Small intestine (tissue), 16 donors: ENCODE data around the gene URI1. TPM values are rescaled to one million over a fixed set of nuclear protein-coding genes. Genes with fewer than 3 reads are reported as not detected.

Source experiments
- DNase-seq, 2 donors: peaks; one replicate each; pipeline versions ENCODE4 v3.0.0 to v3.0.0-alpha.2; 2013
- FAIRE-seq: peaks from 2 replicates; lab custom pipeline; 2012; peaks lifted over from hg19 to GRCh38; lab: Jason Lieb, UNC
- H3K27ac ChIP-seq, 3 donors: one replicate each; pipeline ENCODE4 v1.5.1; 2013; ENCODE audit warnings: low read length in 2 of 3, mild to moderate bottlenecking in 2 of 3, control low read depth in 1 of 3, inconsistent platforms in 1 of 3, low read depth in 1 of 3, moderate library complexity in 1 of 3
- H3K27me3 ChIP-seq, 3 donors: one replicate each; pipeline ENCODE4 v1.6.1; 2013; ENCODE audit warnings: low read length in 3 of 3, inconsistent platforms in 1 of 3; ENCODE audit not compliant: control insufficient read depth in 3 of 3, insufficient read depth in 3 of 3
- H3K36me3 ChIP-seq, 3 donors: one replicate each; pipeline ENCODE4 v1.6.1; 2013; ENCODE audit warnings: low read length in 3 of 3, inconsistent platforms in 1 of 3, low read depth in 1 of 3, mild to moderate bottlenecking in 1 of 3, moderate library complexity in 1 of 3; ENCODE audit not compliant: control insufficient read depth in 3 of 3, insufficient read depth in 2 of 3
- H3K4me1 ChIP-seq, 3 donors: one replicate each; pipeline ENCODE4 v1.6.1; 2013; ENCODE audit warnings: low read length in 2 of 3, inconsistent platforms in 1 of 3, low read depth in 1 of 3, mild to moderate bottlenecking in 1 of 3, moderate library complexity in 1 of 3; ENCODE audit not compliant: control insufficient read depth in 3 of 3, insufficient read depth in 2 of 3
- H3K4me3 ChIP-seq, 3 donors: one replicate each; pipeline ENCODE4 v1.5.1; 2013; ENCODE audit warnings: low read length in 3 of 3, control low read depth in 1 of 3, inconsistent platforms in 1 of 3, low read depth in 1 of 3, mild to moderate bottlenecking in 1 of 3, moderate library complexity in 1 of 3
- H3K9me3 ChIP-seq, 2 donors: one replicate each; pipeline ENCODE4 v1.6.1; 2013; ENCODE audit warnings: low read depth in 1 of 2, low read length in 1 of 2; ENCODE audit not compliant: control insufficient read depth in 2 of 2, insufficient read depth in 1 of 2
- WGBS, 3 donors: extraction: QIAGEN DNeasy Blood & Tissue Kit; methylation state at CpG; one replicate each; pipeline ENCODE4 v1.1.7; 2013; 5-methylcytosine and 5-hydroxymethylcytosine counted together
- long read RNA-seq, 10 donors: transcript quantifications; one replicate each; lab custom pipeline, GENCODE V29; 2026
- polyA plus RNA-seq, 4 donors: library from polyadenylated mRNA; stranded (reverse) in 3 of 4; unstranded in 1 of 4; fragments of 200-250 nt in 3 of 4; fragments of 120-200 nt in 1 of 4; gene quantifications; one replicate each; pipeline versions ENCODE4 v1.2.1 to v1.2.3, GENCODE V29; 2013
- donor health status: healthy with polysubstance abuse.
- donor health status: control.
- donor health status: control.
- donor health status: Bipolar disorder and iron deficiency.
- donor health status: healthy.

Gene URI1
- 10 to 100 TPM; 14.3 to 60.3 (median 27.9) TPM for polyA plus RNA-seq
- long read RNA-seq, donor 1, transcript URI1-211 (3 exons, 1,032 nt): major isoform, 18 of 62 reads
- long read RNA-seq, donor 1, partial matches to known transcripts: 37 of 62 reads
- long read RNA-seq, donor 1, other reads (novel, unspliced or antisense): 0 of 62 reads
- long read RNA-seq, donor 2, partial matches to known transcripts: 0 of 1 reads
- long read RNA-seq, donor 2, other reads (novel, unspliced or antisense): 0 of 1 reads
- long read RNA-seq, donor 3, partial matches to known transcripts: 25 of 32 reads
- long read RNA-seq, donor 3, other reads (novel, unspliced or antisense): 0 of 32 reads
- long read RNA-seq, donor 4: 0 reads
- long read RNA-seq, donor 5, partial matches to known transcripts: 5 of 6 reads
- long read RNA-seq, donor 5, other reads (novel, unspliced or antisense): 0 of 6 reads
- long read RNA-seq, donor 6, transcript URI1-211 (3 exons, 1,032 nt): major isoform, 5 of 20 reads
- long read RNA-seq, donor 6, partial matches to known transcripts: 12 of 20 reads
- long read RNA-seq, donor 6, other reads (novel, unspliced or antisense): 0 of 20 reads
- long read RNA-seq, donor 7, transcript URI1-202 (11 exons, 3,444 nt): major isoform, 5 of 33 reads
- long read RNA-seq, donor 7, transcript URI1-206 (10 exons, 2,495 nt): major isoform, 5 of 33 reads
- long read RNA-seq, donor 7, partial matches to known transcripts: 20 of 33 reads
- long read RNA-seq, donor 7, other reads (novel, unspliced or antisense): 0 of 33 reads
- long read RNA-seq, donor 8, partial matches to known transcripts: 0 of 1 reads
- long read RNA-seq, donor 8, other reads (novel, unspliced or antisense): 0 of 1 reads
- long read RNA-seq, donor 9: 0 reads
- long read RNA-seq, donor 10, transcript URI1-211 (3 exons, 1,032 nt): major isoform, 8 of 30 reads
- long read RNA-seq, donor 10, transcript URI1-202 (11 exons, 3,444 nt): minor isoform, 7 of 30 reads
- long read RNA-seq, donor 10, partial matches to known transcripts: 13 of 30 reads
- long read RNA-seq, donor 10, other reads (novel, unspliced or antisense): 0 of 30 reads

- 0% methylated on average over 48 to 59 of the region's 59 CpGs for WGBS, 3 donors
- Histone ChIP-seq H3K9me3 (no peaks in the 10 kb centered on the region), H3K4me3 (peak within 1 kb of the TSS; percentile 73 to 95 (median 86)), H3K27me3 (no peaks in the 10 kb centered on the region), H3K4me1 (peaks cover 7 to 9% (median 8%) of the 10 kb centered on the region in 3 donors), H3K36me3 (no peaks in the 10 kb centered on the region), H3K27ac (peak within 1 kb of the TSS in 2 of 3 donors; percentile 38 to 79)
- peak; percentile 87 to 96 for DNase-seq
- no peak for FAIRE-seq
Observed at GRCh38 chr19:29941828-29942403, at the start of gene URI1. URI1 (plus strand) TSS chr19:29942239; CDS start chr19:29942548, 309 bp downstream.

GRCh38 chr19:29893606-29894284, 48.3 kb upstream of the URI1 start:
- Histone ChIP-seq H3K4me1 (no peaks in the 10 kb centered on the region), H3K36me3 (no peaks in the 10 kb centered on the region), H3K27me3 (peaks cover 0 to 3% (median 0%) of the 10 kb centered on the region in 3 donors), H3K27ac (no peak overlapping the region), H3K4me3 (no peak overlapping the region), H3K9me3 (no peaks in the 10 kb centered on the region)
- no peak for FAIRE-seq
- DNase-seq: no peak
- 60 to 69% (median 67%) methylated on average over 11 of the region's 11 CpGs for WGBS, 3 donors

GRCh38 chr19:29896802-29897201, 45.2 kb upstream of the URI1 start:
- H3K4me1 ChIP-seq: no peaks in the 10 kb centered on the region
- H3K27ac ChIP-seq: no peak overlapping the region
- no peaks in the 10 kb centered on the region for H3K36me3 ChIP-seq
- DNase-seq: no peak
- 51 to 65% (median 54%) methylated on average over 6 of the region's 6 CpGs for WGBS, 3 donors
- H3K9me3 ChIP-seq: no peaks in the 10 kb centered on the region
- no peak for FAIRE-seq
- no peak overlapping the region for H3K4me3 ChIP-seq
- peaks cover 0 to 3% (median 0%) of the 10 kb centered on the region in 3 donors for H3K27me3 ChIP-seq

GRCh38 chr19:29897466-29897865, 44.6 kb upstream of the URI1 start:
- Histone ChIP-seq H3K4me3 (no peak overlapping the region), H3K9me3 (no peaks in the 10 kb centered on the region), H3K4me1 (no peaks in the 10 kb centered on the region), H3K27ac (no peak overlapping the region), H3K27me3 (peaks cover 0 to under 1% (median 0%) of the 10 kb centered on the region in 3 donors), H3K36me3 (no peaks in the 10 kb centered on the region)
- DNase-seq: no peak
- WGBS, 3 donors: 57 to 65% (median 64%) methylated on average over 3 of the region's 3 CpGs
- FAIRE-seq: no peak

- Histone ChIP-seq H3K4me3 (no peak overlapping the region), H3K27ac (no peak overlapping the region), H3K9me3 (peaks cover 0 to 3% of the 10 kb centered on the region in 2 donors), H3K4me1 (no peaks in the 10 kb centered on the region), H3K27me3 (no peaks in the 10 kb centered on the region), H3K36me3 (no peaks in the 10 kb centered on the region)
- 56 to 82% (median 72%) methylated on average over 2 of the region's 2 CpGs for WGBS, 3 donors
- DNase-seq (no peak), FAIRE-seq (no peak)
Observed at GRCh38 chr19:29904017-29904416, 38.0 kb upstream of the URI1 start.

- no peaks in the 10 kb centered on the region for H3K27me3 ChIP-seq
- WGBS, 3 donors: 72 to 76% (median 73%) methylated on average over 18 of the region's 18 CpGs
- H3K9me3 ChIP-seq: no peaks in the 10 kb centered on the region
- DNase-seq: no peak
- H3K4me3 ChIP-seq: no peak overlapping the region
- FAIRE-seq: no peak
- no peaks in the 10 kb centered on the region for H3K36me3 ChIP-seq
- H3K4me1 ChIP-seq: no peaks in the 10 kb centered on the region
- H3K27ac ChIP-seq: no peak overlapping the region
Observed at GRCh38 chr19:29908963-29909944, 32.8 kb upstream of the URI1 start.

GRCh38 chr19:29914933-29915332, 27.1 kb upstream of the URI1 start:
- H3K27ac ChIP-seq: no peak overlapping the region
- H3K36me3 ChIP-seq: no peaks in the 10 kb centered on the region
- H3K27me3 ChIP-seq: no peaks in the 10 kb centered on the region
- FAIRE-seq (no peak), DNase-seq (no peak)
- H3K4me1 ChIP-seq: no peaks in the 10 kb centered on the region
- H3K9me3 ChIP-seq: no peaks in the 10 kb centered on the region
- no peak overlapping the region for H3K4me3 ChIP-seq
- WGBS, 3 donors: 34 to 48% (median 46%) methylated on average over 3 of the region's 3 CpGs
